T-helper 1 cell treated with Interleukin-12 subunit alpha and Interleukin-12 subunit beta and Interleukin-4 antibody, amounts not matched to agents 30 ng/mL and 1 ng/mL, for 36 hours (primary cell): ENCODE data around the gene LCT. TPM values are rescaled to one million over a fixed set of nuclear protein-coding genes. Genes with fewer than 3 reads are reported as not detected.

Source experiments
- intact Hi-C: fragments of 100-400 bp; cut with micrococcal nuclease; formaldehyde crosslinking; loops from one replicate; pipeline ENCODE4 v1.15.1; 2024
- total RNA-seq: library from RNA; stranded (reverse); gene quantifications from 2 replicates; pipeline ENCODE4 v1.2.3, GENCODE V29; 2022

Gene LCT
- total RNA-seq, 1 donor from 2014 or later, result 0.74 TPM

- intact Hi-C loops, result no loop called here
Measured at GRCh38 chr2:135745545-135745944, 91.4 kb downstream of the LCT start.

DNA sequence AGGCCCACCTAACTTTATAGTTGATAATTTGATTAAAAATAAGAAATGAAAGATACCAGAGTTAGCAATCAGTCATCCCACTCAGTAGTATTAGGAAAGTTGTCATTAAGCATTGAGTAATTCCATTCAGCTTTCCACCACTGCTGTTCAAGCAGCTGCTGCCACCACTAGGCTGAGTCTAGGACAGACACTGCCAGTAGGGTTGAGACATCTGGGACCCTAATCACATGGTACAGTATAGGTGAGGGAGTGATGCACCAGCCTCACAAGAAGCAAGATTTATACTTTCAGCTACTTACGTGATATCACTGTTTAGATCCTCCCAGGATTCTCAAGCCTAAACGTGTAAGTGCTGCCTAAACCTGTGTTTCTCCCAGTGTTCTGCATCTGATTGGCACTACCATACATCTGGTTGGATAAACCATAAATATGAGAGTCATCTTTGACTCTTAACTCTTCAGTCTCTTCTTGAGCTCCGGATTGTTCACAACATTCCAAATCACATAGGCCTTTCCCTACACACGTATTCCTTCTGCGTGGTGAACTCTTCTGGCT is 92.1 kb downstream of the LCT start:
- intact Hi-C loops, result loop anchor here (5.0 kb wide), 3 partner anchors 372 to 1628 kb away; partner anchors contain the start of gene CXCR4

DNA sequence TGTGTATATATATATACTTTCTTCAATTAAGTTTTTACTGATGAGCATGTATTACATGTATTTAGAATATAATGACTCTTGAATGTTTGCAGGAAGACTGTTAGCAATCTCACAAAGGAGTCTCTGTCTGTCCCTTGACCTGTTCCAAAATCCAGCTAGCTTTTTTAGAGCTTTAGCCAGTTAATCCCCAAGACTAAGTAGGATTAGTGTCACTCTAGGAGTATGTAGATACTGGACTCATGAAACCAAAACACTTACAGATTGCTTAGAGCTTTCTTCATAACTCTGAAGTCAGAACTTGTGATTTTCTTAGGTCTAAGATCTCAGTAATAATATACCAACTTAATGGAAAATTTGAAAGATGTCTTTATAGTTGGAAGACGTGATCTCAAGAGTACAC is 93.1 kb downstream of the LCT start:
- intact Hi-C loops, result loop anchor here (2.0 to 5.0 kb wide), 4 partner anchors 13 to 1627 kb away; partner anchors contain the start of gene CXCR4

GRCh38 chr2:135742325-135742757 is 94.6 kb downstream of the LCT start:
- intact Hi-C loops, result loop anchor here (1.0 to 5.0 kb wide), 6 partner anchors 8 to 1625 kb away; partner anchors contain the start of gene CXCR4

GRCh38 chr2:135741395-135742324 is 95.3 kb downstream of the LCT start, which contains the start of gene UBXN4:
TSS of gene UBXN4 (plus strand) at chr2:135741855. CDS start at chr2:135741930, 75 bp downstream.
- intact Hi-C loops, result loop anchor here (1.0 to 5.0 kb wide), 15 partner anchors 9 to 1624 kb away; partner anchors contain the start of genes CCNT2, CXCR4, DARS1 and MCM6

GRCh38 chr2:135741043-135741394 is 96.0 kb downstream of the LCT start:
- intact Hi-C loops, result loop anchor here (1.0 to 5.0 kb wide), 12 partner anchors 52 to 1624 kb away; partner anchors contain the start of genes CCNT2, CXCR4, DARS1 and MCM6

DNA sequence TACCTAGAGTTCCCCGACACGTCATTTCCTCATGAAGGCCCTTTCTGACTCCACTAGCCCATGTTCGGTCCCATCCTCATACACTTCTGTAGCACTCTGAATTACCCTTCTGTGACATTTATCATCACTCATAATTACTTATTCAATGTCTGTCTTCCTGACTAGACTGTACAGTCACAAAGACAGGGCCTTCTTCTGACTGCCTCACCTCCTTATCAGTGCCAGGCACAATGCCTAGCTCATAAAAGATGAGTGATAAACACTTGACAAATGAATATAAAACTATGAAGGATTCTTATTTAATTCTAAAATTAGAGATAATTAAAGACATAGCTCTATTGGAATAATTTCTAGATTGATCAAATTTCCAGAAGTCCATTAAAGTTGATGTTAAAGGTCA is 96.8 kb downstream of the LCT start:
- intact Hi-C loops, result loop anchor here (2.0 to 5.0 kb wide), 5 partner anchors 245 to 1623 kb away; partner anchors contain the start of genes CXCR4 and DARS1

Other genes starting within 250 kb of the LCT start
- gene UBXN4, start 95.3 kb downstream of the LCT start, total RNA-seq, result 133 and 136 TPM in 2 replicates
- 99.2 and 103 TPM in 2 replicates for gene MCM6, start 39.3 kb upstream of the LCT start, total RNA-seq
- 109 and 114 TPM in 2 replicates for gene DARS1, start 148.4 kb upstream of the LCT start, total RNA-seq